GM18868 (cell line): ENCODE results near the gene LRRFIP1.

ENCODE experiments used
- ATAC-seq: cut with Tn5 transposase; IDR thresholded peaks from one replicate; pipeline ENCODE4 v1.9.1; 2021; ENCODE audit warnings: mild to moderate bottlenecking, moderate library complexity; ENCODE audit not compliant: unreplicated experiment

The LRRFIP1 gene

DNA sequence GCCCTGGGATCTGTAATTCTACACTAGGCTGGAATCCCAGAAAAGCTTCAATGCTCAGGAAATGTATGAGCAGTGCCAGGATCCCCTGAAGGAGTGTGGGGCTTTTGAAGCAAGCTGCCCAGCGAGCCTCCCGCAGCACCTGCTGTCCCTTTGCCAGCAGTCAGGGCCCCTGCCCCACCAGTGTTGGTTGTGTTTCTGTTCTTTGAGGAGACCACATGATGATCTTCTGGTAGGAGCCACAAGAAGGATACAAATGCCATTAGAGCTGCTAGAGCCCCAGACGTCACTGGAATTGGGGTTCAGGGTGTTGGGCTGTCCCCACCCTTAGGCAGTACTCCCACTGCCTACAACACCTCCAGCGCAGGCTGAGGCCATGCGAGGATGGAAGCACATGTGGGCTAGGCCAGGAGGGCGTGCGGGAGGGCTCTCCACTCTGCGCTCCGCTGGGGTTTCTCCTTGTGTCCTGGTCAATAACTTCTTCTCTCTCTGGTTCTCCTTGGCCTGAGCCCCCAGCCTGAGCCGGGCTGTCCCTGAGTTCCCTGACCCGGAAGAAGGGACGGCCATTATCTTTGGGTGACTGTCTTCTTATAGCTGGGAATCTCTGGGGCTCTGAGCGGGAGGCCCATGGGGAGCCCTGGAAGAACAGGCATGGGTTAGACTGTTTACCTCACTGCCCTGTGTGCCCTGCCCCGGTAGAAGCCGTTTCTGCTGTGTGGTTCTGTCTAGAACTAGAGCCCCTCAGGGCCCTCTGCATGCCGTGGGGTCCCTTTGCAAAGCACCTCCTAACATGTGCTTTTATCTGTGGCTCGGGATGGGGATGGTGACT lies 73.9 kb downstream of the LRRFIP1 start:
- ATAC-seq: no peak

DNA sequence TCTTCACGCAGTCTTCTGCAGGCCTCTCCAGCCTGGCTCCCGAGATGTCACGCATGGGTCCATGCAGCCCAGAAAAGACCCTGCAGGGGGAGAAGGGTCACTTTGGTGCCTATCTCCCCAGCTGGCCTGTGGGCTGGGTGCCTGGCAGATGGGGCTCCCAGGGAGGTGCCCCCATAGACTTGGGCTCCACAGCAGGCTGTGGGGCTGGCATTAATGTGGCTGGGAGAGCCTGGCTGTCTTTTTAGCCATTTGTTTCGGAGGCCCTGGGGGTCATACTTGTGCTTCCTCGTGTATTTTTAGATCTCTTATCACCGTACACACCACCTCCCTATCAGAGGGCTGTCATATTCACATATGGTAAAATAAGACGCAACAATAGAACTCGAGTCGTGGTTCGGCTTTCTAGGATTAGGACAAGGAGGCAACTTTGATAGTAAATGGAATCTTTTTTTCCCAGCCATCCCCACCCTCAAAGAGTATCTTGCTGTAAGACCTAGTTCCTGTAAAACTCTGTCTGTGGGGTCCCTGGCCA lies 74.5 kb downstream of the LRRFIP1 start:
- ATAC-seq: no peak

GRCh38 chr2:237702441-237703391 lies 75.3 kb downstream of the LRRFIP1 start:
- ATAC-seq: peak; percentile 34

- no peak for ATAC-seq
Observed at GRCh38 chr2:237704501-237705434, 77.4 kb downstream of the LRRFIP1 start.

DNA sequence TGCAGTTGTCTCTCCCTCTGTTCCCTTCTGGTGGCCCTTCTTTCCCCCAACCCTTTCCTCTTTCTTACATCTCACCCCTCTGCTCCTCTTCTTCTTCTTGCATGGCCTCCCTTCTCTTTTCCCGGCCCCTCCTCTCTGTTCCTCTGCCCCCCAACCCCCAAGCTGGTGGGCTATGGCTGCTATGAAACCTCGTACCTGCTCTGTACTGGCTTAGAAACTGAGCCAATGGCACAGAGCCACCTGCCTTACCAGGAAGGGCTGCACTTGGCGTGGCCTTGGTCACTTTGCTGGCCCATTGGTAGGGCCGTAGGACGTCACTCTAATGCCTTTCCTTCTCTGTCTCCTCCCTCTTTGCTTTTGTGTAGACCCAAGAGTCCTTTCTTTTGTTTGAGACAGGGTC lies 78.9 kb downstream of the LRRFIP1 start:
- no peak for ATAC-seq

GRCh38 chr2:237708065-237708398 lies 80.6 kb downstream of the LRRFIP1 start:
- ATAC-seq: no peak

DNA sequence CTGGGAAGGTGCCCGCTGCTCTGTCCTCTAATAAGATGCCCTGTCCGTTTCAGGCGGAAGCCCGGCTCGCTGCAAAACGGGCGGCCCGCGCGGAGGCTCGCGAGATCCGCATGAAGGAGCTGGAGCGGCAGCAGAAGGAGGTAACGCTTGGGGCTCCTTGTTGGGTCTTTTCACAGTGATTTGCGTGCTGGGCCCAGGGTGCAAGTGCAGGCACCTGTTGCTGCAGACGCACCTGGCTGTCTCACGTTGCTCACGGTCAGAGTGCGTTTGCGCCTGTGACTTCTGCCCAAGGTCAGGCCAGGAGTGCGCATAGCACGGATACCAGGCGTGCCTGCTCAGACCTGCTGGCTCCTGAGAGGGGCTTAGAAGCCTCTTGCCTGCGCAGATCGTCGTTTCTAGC lies 81.1 kb downstream of the LRRFIP1 start:
- no peak for ATAC-seq

DNA sequence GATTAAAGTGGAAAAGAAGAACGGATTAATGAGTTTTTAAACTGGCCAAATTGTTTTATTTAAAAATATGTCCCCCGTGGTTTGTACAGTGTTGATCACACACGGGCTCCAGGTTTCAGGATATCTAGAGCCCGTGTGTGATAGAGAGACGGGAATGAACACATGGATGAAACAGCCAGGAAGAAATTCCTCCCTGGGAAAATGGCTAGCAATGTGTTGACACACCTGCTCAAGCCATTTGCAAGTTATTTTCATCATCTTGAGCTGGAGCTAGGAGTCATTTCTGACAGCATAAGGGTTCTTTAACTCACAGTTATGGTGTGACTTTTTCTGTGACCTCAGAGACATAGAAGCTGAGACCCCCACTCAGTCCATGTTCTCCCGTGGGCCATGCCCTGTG lies 81.6 kb downstream of the LRRFIP1 start:
- no peak for ATAC-seq

DNA sequence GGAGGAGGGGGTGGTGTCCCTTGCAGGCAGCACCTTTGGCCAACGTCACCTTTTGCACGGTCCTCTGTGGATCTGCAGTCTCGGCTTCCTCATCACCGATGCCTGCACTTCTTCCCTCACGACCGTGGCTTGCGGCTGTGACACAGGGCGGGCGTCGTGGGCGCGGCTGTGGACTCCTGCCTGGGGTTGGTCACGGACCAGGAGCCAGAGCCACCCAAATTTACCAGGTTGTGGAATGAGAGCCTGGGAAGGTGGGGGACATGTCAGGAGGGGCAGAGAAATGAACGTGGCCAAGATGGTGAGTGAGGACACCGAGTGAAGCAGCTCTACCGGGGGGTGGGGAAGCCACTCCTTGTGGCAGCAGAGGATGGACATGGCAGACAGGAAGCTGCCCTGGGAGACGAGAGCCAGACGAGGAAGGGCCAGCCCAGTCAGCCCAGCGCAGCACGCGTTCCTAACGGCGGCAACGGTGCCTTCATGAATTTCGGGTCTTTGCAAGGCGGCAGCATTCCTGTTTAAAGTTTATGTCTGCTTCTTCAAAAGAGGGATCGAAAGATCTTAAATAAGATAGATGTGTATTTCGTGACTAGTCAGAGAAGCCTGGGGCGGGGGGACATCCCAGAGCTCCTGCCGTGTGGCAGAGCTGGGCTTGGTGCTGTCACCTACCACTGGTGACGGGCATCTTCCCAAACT lies 84.2 kb downstream of the LRRFIP1 start:
- ATAC-seq: no peak

GRCh38 chr2:237712477-237713377 lies 85.3 kb downstream of the LRRFIP1 start:
- ATAC-seq: no peak

DNA sequence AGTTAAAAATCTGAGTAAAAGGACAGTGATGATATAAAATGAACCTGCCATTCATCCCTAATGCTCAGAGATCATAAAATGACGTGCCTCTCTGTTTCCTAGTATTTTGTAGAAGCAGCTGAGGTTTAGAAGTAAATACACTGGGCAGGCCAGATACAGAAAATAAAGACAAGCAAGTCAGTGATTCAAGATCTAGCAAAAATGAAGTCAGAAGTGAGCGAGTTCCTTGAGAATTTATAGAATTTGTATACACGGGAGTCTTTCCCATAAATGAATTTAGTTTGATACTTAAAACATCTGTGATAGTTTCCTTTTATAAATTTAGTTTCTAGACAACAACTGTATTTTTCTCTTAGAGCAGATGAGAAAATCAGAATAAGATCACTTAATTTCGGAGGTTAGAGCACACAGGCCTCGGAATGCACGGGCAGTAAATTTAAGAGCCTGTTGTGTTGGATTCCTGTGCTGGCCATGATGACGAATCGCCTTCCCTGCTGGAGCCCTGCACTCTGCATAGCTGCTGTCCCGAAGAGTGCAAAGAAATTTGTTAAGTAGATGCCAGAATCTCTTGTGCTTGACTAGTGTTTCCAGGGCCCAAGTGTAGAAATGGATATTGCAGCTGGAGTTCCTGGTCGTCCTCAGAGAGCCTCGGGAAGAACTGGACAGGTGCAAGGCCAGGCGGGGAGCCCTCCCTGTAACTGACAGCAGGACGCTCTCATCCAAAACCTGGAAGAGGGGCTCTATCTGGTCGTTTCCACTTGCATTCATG lies 87.5 kb downstream of the LRRFIP1 start:
- ATAC-seq: no peak

DNA sequence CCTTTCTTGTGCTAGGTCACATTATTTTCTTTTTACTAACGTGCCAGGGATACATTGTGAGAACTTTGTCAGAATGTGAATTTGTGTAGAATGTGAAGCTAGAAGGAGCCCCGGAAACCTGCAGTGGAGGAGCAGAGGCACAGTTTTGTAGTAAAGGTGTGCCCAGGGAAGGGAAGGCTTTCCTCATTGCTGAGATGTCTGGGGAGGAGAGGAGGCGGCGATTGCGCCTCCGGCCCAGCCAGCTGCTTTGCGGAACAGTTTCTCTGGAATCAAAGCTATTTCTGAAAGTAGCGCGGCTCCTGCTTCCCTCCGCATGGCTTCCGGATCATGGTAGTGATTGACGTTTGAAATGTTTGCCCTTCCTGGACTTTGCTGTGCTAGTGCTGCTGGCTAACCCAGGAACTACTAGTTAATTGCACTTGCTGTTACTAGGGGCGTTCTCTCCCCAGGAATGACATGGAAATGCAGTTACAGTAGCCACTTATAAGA lies 88.1 kb downstream of the LRRFIP1 start:
- no peak for ATAC-seq

DNA sequence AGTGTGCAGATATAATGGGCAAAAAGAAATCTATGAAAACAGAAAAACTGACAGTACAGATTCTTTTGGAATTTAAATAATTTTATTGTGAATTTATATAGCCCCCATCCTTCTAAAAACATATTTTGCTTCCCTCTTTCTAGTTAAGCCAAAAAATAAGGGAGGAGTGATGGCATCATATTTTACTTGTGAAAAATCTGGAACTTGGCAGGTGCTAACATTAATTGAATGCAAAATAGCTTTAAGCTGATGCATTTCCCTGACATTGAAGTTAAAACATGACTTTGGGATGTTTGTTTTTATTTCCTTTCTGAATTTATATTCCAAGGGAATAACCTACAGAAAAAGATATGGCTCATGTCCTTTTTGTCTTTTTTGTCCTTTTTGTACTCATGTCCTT lies 88.6 kb downstream of the LRRFIP1 start:
- ATAC-seq: no peak

- ATAC-seq: no peak
Observed at GRCh38 chr2:237717366-237718276, 90.2 kb downstream of the LRRFIP1 start.

- ATAC-seq: no peak
Observed at GRCh38 chr2:237718277-237718634, 90.9 kb downstream of the LRRFIP1 start.

- no peak for ATAC-seq
Observed at GRCh38 chr2:237720444-237720843, 93.1 kb downstream of the LRRFIP1 start.

DNA sequence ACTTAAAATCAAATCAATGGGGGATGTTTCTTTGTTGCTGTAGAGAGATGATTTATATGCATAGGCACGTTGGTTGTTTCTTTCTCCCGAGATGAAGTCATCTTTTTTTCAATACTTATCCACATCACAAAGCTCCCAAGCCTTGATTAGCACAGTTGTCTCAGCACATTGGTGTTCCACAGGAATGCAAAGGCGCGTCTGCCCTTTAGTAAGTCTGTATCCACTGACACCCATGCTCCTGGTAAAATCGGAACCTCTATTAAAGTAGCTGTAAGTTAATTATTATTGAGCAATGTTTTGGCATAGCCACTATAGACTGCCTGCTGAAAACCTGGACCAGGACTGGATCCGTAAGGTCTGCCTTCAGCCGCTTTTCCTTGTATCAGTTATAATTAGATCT lies 93.6 kb downstream of the LRRFIP1 start:
- no peak for ATAC-seq
